NK-92 (cell line): Measurements from ENCODE around the gene MLH1.
"Not testable (repeated sequence)": the region's sequence is repeated elsewhere in the genome, so short reads cannot be mapped to it uniquely, and the experiment has no call there.

Experiments
- DNase-seq: peaks from one replicate; lab custom pipeline; 2025; ENCODE audit not compliant: unreplicated experiment; lab: John Stamatoyannopoulos, UW

The MLH1 gene

GRCh38 chr3:36993326-36994283 is at the start of gene MLH1:
Gene MLH1 (plus strand): TSS chr3:36993518. CDS start chr3:36993548, 30 bp downstream.
- DNase-seq = no peak

GRCh38 chr3:36943601-36944000 is 49.7 kb upstream of the MLH1 start:
- DNase-seq = no peak

DNA sequence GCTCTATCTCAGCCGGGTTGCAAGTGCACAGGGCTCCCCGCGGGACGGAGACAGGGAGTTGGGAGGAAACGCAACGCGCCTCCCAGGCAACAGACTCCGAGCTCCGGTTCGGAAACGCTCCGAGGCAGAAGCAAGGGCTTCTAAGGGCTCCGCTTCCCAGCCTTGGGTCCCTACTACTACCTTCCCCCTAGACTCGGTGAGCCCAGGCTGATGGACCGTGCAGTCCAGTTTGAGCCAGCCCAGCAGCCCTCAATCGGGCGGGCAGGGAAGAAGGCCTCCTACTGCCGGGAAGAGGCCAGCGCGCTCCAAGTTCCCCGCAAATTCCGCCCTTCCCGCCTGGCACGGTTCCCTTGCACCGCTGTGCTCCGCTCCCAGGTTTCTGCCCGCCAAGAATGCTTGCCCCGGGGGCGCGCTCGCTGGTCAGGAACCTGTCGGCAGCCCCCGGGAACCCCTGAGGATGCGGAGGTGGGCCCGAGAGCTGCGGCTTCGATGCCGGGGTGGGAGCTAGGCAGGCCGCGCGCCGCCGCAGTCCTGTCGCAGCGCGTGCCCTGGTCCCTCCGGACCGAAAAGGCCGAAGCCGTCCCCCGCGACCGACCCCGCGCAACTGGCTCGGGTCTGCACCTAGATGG is 49.2 kb upstream of the MLH1 start:
- DNase-seq = no peak

DNA sequence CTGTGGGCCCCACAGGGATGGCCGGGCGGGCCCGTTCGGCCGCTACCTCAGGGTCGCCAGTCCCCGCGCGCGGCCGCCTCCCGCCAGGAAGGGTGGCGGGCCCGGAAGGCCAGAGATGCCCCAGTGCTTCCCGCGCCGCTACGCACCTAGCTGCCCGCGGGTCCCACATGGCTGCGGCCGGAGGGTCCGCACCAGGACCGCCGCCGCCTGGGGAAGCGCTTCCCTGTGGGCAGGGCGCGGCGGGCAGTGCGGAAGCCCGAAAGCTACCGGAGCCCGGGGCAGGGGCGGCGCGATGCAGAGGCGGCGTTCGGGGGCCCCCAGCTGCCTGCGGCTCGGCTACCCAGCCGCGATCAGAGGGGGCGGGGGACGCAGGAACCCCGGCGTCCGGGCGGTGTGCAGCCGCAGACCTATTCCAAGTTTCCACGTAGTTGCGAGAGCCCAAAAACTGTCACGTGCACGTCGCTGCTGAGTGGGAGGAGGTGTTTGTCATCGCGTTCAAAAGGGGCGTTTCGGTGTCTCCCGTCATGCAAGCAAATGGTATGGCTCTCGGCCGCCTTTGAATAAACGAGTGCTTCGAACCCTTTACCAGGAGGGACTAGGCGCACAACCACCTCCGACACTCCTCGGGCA is 48.6 kb upstream of the MLH1 start, which contains the start of gene TRANK1:
Gene TRANK1, minus strand, starts transcription at position 414 of the 630 bp plus-strand sequence. Its CDS starts 245 bp downstream, at position 169.
- DNase-seq = no peak

DNA sequence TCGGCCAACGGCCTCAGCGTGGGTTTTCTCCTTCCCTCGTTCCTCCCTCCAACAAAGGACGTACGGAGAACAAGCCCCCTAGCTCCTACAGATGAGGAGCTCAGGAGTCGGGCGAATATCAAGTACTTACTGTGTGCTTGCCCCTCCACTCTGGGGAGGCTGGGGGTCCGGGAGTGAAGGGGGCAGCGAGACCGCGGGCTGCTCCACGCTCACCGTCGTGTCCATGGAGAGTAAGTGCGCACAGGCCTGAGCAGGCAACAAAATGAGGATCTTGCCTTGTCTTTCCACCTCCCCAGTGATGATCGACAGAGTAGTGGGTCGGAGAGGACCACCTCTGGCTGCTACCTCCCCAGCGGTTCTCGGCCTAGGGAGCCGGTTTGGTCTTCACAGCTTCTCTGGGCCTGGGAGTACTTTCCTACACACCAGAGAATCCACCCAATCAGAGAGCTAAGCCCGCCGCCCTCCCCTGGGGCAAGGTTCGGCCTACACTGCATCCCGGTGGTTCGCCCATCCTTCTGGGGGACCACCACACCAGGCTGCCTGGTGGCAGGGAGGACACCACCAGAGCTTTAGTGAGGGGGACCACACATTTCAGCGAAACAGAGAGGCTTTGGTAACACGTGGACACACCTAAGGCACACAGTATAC is 47.9 kb upstream of the MLH1 start:
- DNase-seq = no peak

- DNase-seq = not testable (repeated sequence)
These were observed 45.5 kb upstream of the MLH1 start for GRCh38 chr3:36947814-36948213.

- no peak for DNase-seq
These were observed 38.7 kb upstream of the MLH1 start for GRCh38 chr3:36954452-36955134.

DNA sequence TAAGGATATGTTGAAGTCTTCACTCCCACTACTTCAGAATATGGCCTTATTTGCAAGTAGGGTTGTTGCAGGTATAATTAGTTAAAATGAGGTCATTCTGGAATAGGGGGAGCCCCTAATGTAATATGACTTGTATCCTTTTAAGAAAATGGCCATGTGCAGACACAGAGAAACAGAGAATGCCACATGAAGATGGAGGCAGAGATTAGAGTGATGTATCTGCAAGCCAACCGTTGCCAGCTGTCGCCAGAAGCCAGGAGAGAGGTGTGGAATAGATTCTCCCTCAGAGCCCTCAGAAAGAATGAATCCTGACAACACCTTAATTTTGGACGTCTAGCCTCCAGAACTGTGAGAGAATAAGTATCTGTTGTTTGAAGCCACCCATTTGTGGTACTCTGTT is 37.2 kb upstream of the MLH1 start:
- no peak for DNase-seq

GRCh38 chr3:36957063-36957462 is 36.3 kb upstream of the MLH1 start:
- no peak for DNase-seq

GRCh38 chr3:36957862-36958686 is 35.2 kb upstream of the MLH1 start:
- no peak for DNase-seq

- no peak for DNase-seq
These were observed 33.5 kb upstream of the MLH1 start for GRCh38 chr3:36959821-36960220.

GRCh38 chr3:36960502-36960901 is 32.8 kb upstream of the MLH1 start:
- no peak for DNase-seq

- DNase-seq = not testable (repeated sequence)
These were observed 30.3 kb upstream of the MLH1 start for GRCh38 chr3:36963008-36963407.

GRCh38 chr3:36964331-36964730 is 29.0 kb upstream of the MLH1 start:
- DNase-seq = no peak

- DNase-seq = no peak
These were observed 28.5 kb upstream of the MLH1 start for GRCh38 chr3:36964817-36965216.

DNA sequence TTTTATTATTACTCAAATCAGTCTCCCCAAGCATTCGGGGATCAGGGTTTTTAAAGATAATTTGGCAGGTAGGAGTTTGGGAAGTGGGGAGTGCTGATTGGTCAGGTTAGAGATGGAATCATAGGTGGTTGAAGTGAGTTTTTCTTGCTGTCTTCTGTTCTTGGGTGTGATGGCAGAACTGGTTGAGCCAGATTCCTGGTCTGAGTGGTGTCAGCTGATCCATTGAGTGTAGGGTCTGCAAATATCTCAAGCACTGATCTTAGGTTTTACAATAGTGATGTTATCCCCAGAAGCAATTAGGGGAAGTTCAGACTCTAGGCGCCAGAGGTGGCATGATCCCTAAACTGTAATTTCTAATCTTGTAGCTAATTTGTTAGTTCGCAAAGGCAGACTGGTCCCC is 27.9 kb upstream of the MLH1 start:
- DNase-seq = no peak

DNA sequence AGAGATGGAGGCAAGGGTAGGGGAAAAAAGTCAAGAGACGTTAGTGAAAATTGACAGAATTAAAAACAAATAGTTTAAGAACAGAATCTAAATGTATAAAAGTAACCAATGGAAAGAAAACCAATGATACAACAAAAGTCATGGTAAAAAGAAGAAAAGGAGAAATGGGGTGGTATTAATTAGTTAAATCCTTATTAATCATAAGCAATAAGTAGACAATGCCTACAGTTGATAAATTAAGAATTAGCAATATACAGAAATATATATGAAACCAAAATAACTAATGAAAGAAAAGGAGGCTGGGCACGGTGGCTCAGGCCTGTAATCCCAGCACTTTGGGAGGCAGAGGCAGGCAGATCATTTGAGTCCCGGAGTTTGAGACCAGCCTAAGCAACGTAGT is 24.2 kb upstream of the MLH1 start:
- no peak for DNase-seq

GRCh38 chr3:36969540-36970432 is 23.5 kb upstream of the MLH1 start:
- no peak for DNase-seq

GRCh38 chr3:36972163-36972562 is 21.2 kb upstream of the MLH1 start:
- no peak for DNase-seq
